GM23338 (cell line): ENCODE measurements around the gene C16orf78. TPM values are rescaled to one million over a fixed set of nuclear protein-coding genes. Genes with fewer than 3 reads are reported as not detected.

Experiments
- ATAC-seq: fragments of 200-7000 bp; cut with Tn5 transposase; 3 replicates; pipeline ENCODE4 v1.9.1; 2020
- DNase-seq: peaks from one replicate; pipeline ENCODE4 v3.0.0-alpha.2; 2015; ENCODE audit warnings: low spot score
- H2AFZ ChIP-seq: fragments of 200-600 bp; sonication (generic); 2 replicates; pipeline ENCODE4 v1.8.0; 2016; ENCODE audit warnings: antibody characterized with exemption, mild to moderate bottlenecking, moderate library complexity
- H3F3A ChIP-seq: fragments of 200-600 bp; sonication (generic); replicated peaks from 2 replicates; pipeline ENCODE4 v1.8.0; 2017; ENCODE audit warnings: antibody characterized with exemption, mixed run types, low read depth
- H3K27ac ChIP-seq: fragments of 200-600 bp; sonication (generic); 2 replicates; pipeline ENCODE4 v1.6.1; 2016; ENCODE audit warnings: low read depth
- H3K27me3 ChIP-seq: fragments of 200-600 bp; sonication (generic); 2 replicates; pipeline ENCODE4 v1.8.0; 2016; ENCODE audit warnings: mild to moderate bottlenecking, mixed run types, moderate library complexity; ENCODE audit not compliant: insufficient read depth
- H3K36me3 ChIP-seq: fragments of 200-600 bp; sonication (generic); 2 replicates; pipeline ENCODE4 v1.8.0; 2016; ENCODE audit warnings: mild to moderate bottlenecking; ENCODE audit not compliant: insufficient read depth
- H3K4me1 ChIP-seq: fragments of 200-600 bp; sonication (generic); 2 replicates; pipeline ENCODE4 v1.8.0; 2016; ENCODE audit warnings: mild to moderate bottlenecking, moderate library complexity; ENCODE audit not compliant: insufficient read depth
- H3K4me2 ChIP-seq: fragments of 200-600 bp; sonication (generic); 2 replicates; pipeline ENCODE4 v1.7.1; 2017; ENCODE audit warnings: mixed run types
- H3K4me3 ChIP-seq: fragments of 200-600 bp; sonication (generic); 2 replicates; pipeline ENCODE4 v1.6.1; 2016; ENCODE audit warnings: mixed run types
- H3K79me2 ChIP-seq: fragments of 200-600 bp; sonication (generic); replicated peaks from 2 replicates; pipeline ENCODE4 v1.8.0; 2017; ENCODE audit warnings: mild to moderate bottlenecking; ENCODE audit not compliant: insufficient read depth
- H3K9me2 ChIP-seq: fragments of 200-600 bp; sonication (generic); 2 replicates; pipeline ENCODE4 v1.8.0; 2017; ENCODE audit not compliant: insufficient read depth
- H4K20me1 ChIP-seq: fragments of 200-600 bp; sonication (generic); replicated peaks from 2 replicates; pipeline ENCODE4 v1.8.0; 2017; ENCODE audit warnings: mild to moderate bottlenecking; ENCODE audit not compliant: insufficient read depth
- H3K27ac Mint-ChIP-seq: 2 replicates; pipeline ENCODE4 v1.8.0; 2020; ENCODE audit warnings: inconsistent platforms, mild to moderate bottlenecking, moderate library complexity, mixed read lengths
- H3K27me3 Mint-ChIP-seq: 3 replicates; pipeline ENCODE4 v1.8.0; 2022; ENCODE audit warnings: low read depth, mild to moderate bottlenecking, moderate library complexity, mixed read lengths, inconsistent platforms; ENCODE audit not compliant: insufficient read depth, poor library complexity
- H3K36me3 Mint-ChIP-seq: 3 replicates; pipeline ENCODE4 v1.8.0; 2021; ENCODE audit warnings: low read depth, mild to moderate bottlenecking, inconsistent platforms, moderate library complexity, mixed read lengths
- H3K4me1 Mint-ChIP-seq: 3 replicates; pipeline ENCODE4 v1.8.0; 2020; ENCODE audit warnings: mild to moderate bottlenecking, inconsistent platforms, mixed read lengths
- H3K4me3 Mint-ChIP-seq: 3 replicates; pipeline ENCODE4 v1.8.0; 2021; ENCODE audit warnings: moderate library complexity, mild to moderate bottlenecking, inconsistent platforms, mixed read lengths
- H3K9me3 Mint-ChIP-seq: 3 replicates; pipeline ENCODE4 v1.8.0; 2020; ENCODE audit warnings: moderate library complexity, mild to moderate bottlenecking, inconsistent platforms, mixed read lengths
- CREB1 ChIP-seq: fragments of 250-450 bp; sonication (Bioruptor Pico); IDR thresholded peaks from 2 replicates; pipeline ENCODE4 v1.5.0; 2020; ENCODE audit warnings: low read depth, mild to moderate bottlenecking, moderate library complexity
- CTCF ChIP-seq, 2 experiments: fragments of 200-600 bp in 1 of 2; sonication (generic) in 1 of 2; conservative IDR thresholded peaks; 2 replicates each; pipeline versions ENCODE4 v1.5.1 to v1.6.1; 2016 to 2017; ENCODE audit warnings: antibody characterized with exemption in 2 of 2, low read depth in 2 of 2, mild to moderate bottlenecking in 2 of 2, moderate library complexity in 1 of 2
- ETS1 ChIP-seq: IDR thresholded peaks from 2 replicates; pipeline ENCODE4 v1.6.1; 2016; ENCODE audit warnings: antibody characterized with exemption
- EZH2 ChIP-seq: fragments of 200-600 bp; sonication (generic); IDR thresholded peaks from one replicate; pipeline ENCODE4 v1.8.0; 2017; ENCODE audit warnings: antibody characterized with exemption, mild to moderate bottlenecking, low read depth; ENCODE audit not compliant: unreplicated experiment
- EZH2phosphoT487 ChIP-seq: fragments of 200-600 bp; sonication (generic); IDR thresholded peaks from one replicate; pipeline ENCODE4 v1.8.1; 2018; ENCODE audit warnings: antibody characterized with exemption; ENCODE audit not compliant: unreplicated experiment
- JUNB ChIP-seq: IDR thresholded peaks from one replicate; pipeline ENCODE4 v1.6.1; 2016; ENCODE audit warnings: antibody characterized with exemption; ENCODE audit not compliant: unreplicated experiment
- NANOG ChIP-seq: IDR thresholded peaks from 2 replicates; pipeline ENCODE4 v1.6.1; 2016; ENCODE audit warnings: antibody characterized with exemption, borderline replicate concordance
- POLR2AphosphoS5 ChIP-seq: IDR thresholded peaks from 2 replicates; pipeline ENCODE4 v1.6.1; 2016; ENCODE audit warnings: antibody characterized with exemption, low read depth
- REST ChIP-seq: IDR thresholded peaks from one replicate; pipeline ENCODE4 v1.6.1; 2018; ENCODE audit warnings: antibody characterized with exemption; ENCODE audit not compliant: unreplicated experiment
- STAT1 ChIP-seq: IDR thresholded peaks from one replicate; pipeline ENCODE4 v1.6.1; 2016; ENCODE audit warnings: antibody characterized with exemption; ENCODE audit not compliant: unreplicated experiment
- ZNF114 ChIP-seq: fragments of 250-450 bp; sonication (Bioruptor Pico); IDR thresholded peaks from 2 replicates; pipeline ENCODE4 v1.5.0; 2020; ENCODE audit warnings: mild to moderate bottlenecking, moderate library complexity
- ZNF331 ChIP-seq: fragments of 250-450 bp; sonication (Bioruptor Pico); IDR thresholded peaks from 2 replicates; pipeline ENCODE4 v1.5.0; 2020; ENCODE audit warnings: low read depth, mild to moderate bottlenecking, moderate library complexity
- ZNF462 ChIP-seq: fragments of 250-450 bp; sonication (Bioruptor Pico); IDR thresholded peaks from 2 replicates; pipeline ENCODE4 v1.5.0; 2020; ENCODE audit warnings: mild to moderate bottlenecking, moderate library complexity
- polyA plus RNA-seq: library from polyadenylated mRNA; unstranded; fragments of >200 nt; fragmentation: Nextera tagmentation; extraction: Ambion mirVana; gene quantifications from 2 replicates; pipeline ENCODE4 v1.2.1, GENCODE V29; 2016
- total RNA-seq: library from RNA; depleted of rRNA; stranded (reverse); fragments of >200 nt; shearing (Covaris generic); gene quantifications from 2 replicates; pipeline ENCODE4 v1.2.3, GENCODE V29; 2014

C16orf78 gene
- total and polyA plus RNA-seq, 2 experiments from 2014 or later = not detected

- no peak for DNase-seq
- Mint-ChIP-seq H3K4me1 (peaks cover 47% of the 10 kb centered on the region), H3K4me3 (no peak overlapping the region), H3K27ac (peak overlapping the region; percentile 90), H3K36me3 (peaks cover 10% of the 10 kb centered on the region; the same call in 2 of the 3 replicates), H3K27me3 (peaks cover 16% of the 10 kb centered on the region), H3K9me3 (peaks cover 13% of the 10 kb centered on the region; the same call in 2 of the 3 replicates)
- TF ChIP-seq EZH2 = no peak
- TF ChIP-seq ETS1 = no peak
- no peak for TF ChIP-seq NANOG
- no peak for TF ChIP-seq ZNF462 (CRISPR knock-in tag)
- TF ChIP-seq ZNF114 (CRISPR knock-in tag) = no peak
- TF ChIP-seq POLR2AphosphoS5 = no peak
- no peak for TF ChIP-seq ZNF331 (CRISPR knock-in tag)
- no peak for TF ChIP-seq EZH2phosphoT487
- no peak for TF ChIP-seq REST
- no peak for TF ChIP-seq CREB1 (CRISPR knock-in tag)
- no peak for TF ChIP-seq CTCF (conservative IDR thresholded peaks at IDR 0.05; ENCODE audit: low read depth in 2 of 2)
- no peak for TF ChIP-seq STAT1
- TF ChIP-seq JUNB = no peak
- H3K36me3 ChIP-seq = no peaks in the 10 kb centered on the region
- H4K20me1 ChIP-seq = no peaks in the 10 kb centered on the region
- H3K27ac ChIP-seq = peak overlapping the region; percentile 95
- peaks cover 9% of the 10 kb centered on the region for H3K9me2 ChIP-seq
- no peak overlapping the region for H3K4me3 ChIP-seq
- no peaks in the 10 kb centered on the region; the same call in 1 of the 2 replicates for H3F3A ChIP-seq
- no peak for ATAC-seq
- no peaks in the 10 kb centered on the region for H3K27me3 ChIP-seq
- H3K4me1 ChIP-seq = peaks cover 37% of the 10 kb centered on the region
- 0 out of 2 replicates have a peak overlapping the region, but pooled peaks have one; percentile 38 for H3K4me2 ChIP-seq
- H3K79me2 ChIP-seq = no peaks in the 10 kb centered on the region
- no peak overlapping the region for H2AFZ ChIP-seq
Measured at GRCh38 chr16:49366669-49367068, 6.9 kb upstream of the C16orf78 start.
